Muscle layer of colon (tissue), 2 donors: ENCODE results near the gene COPG2.
"Not testable (repeated sequence)": the region's sequence is repeated elsewhere in the genome, so short reads cannot be mapped to it uniquely, and the experiment has no call there.

Experiments used
- H3K27ac ChIP-seq: one replicate; pipeline ENCODE4 v1.7.0; 2013; ENCODE audit warnings: low read depth, mild to moderate bottlenecking, low read length, moderate library complexity
- H3K27me3 ChIP-seq, 2 donors: one replicate each; pipeline ENCODE4 v1.7.0; 2013; ENCODE audit warnings: low read length in 2 of 2, mild to moderate bottlenecking in 2 of 2; ENCODE audit not compliant: insufficient read depth in 2 of 2, control insufficient read depth in 1 of 2
- H3K36me3 ChIP-seq: one replicate; pipeline ENCODE4 v1.7.0; 2013; ENCODE audit warnings: mild to moderate bottlenecking, low read length; ENCODE audit not compliant: insufficient read depth
- H3K4me1 ChIP-seq: one replicate; pipeline ENCODE4 v1.7.0; 2013; ENCODE audit warnings: mild to moderate bottlenecking, low read length; ENCODE audit not compliant: insufficient read depth
- H3K4me3 ChIP-seq, 2 donors: one replicate each; pipeline ENCODE4 v1.7.0; 2013; ENCODE audit warnings: low read length in 2 of 2, low read depth in 1 of 2, mild to moderate bottlenecking in 1 of 2, moderate library complexity in 1 of 2
- H3K9ac ChIP-seq: one replicate; pipeline ENCODE4 v1.7.0; 2013; ENCODE audit warnings: low read length
- H3K9me3 ChIP-seq: one replicate; pipeline ENCODE4 v1.7.0; 2013; ENCODE audit warnings: mild to moderate bottlenecking, low read length
- donor health status: abdominal sarcoma.
- donor health status: Adenocarcinoma of cecum.

COPG2 gene

GRCh38 chr7:130559184-130559583 is 109.4 kb downstream of the COPG2 start:
- Histone ChIP-seq H3K9me3 (no peaks in the 10 kb centered on the region), H3K4me3 (no peak overlapping the region), H3K27me3 (no peaks in the 10 kb centered on the region), H3K4me1 (no peaks in the 10 kb centered on the region), H3K27ac (no peak overlapping the region), H3K36me3 (no peaks in the 10 kb centered on the region), H3K9ac (no peak overlapping the region)

- no peak overlapping the region for H3K27ac ChIP-seq
- no peak overlapping the region for H3K9ac ChIP-seq
- H3K9me3 ChIP-seq = no peaks in the 10 kb centered on the region
- H3K4me1 ChIP-seq = no peaks in the 10 kb centered on the region
- H3K4me3 ChIP-seq = no peak overlapping the region
- no peaks in the 10 kb centered on the region for H3K27me3 ChIP-seq
- peaks cover 3% of the 10 kb centered on the region for H3K36me3 ChIP-seq
Observed at GRCh38 chr7:130554481-130554880, 114.1 kb downstream of the COPG2 start.

- no peaks in the 10 kb centered on the region for H3K4me1 ChIP-seq
- H3K4me3 ChIP-seq = no peak overlapping the region
- no peaks in the 10 kb centered on the region for H3K9me3 ChIP-seq
- peaks cover 3% of the 10 kb centered on the region for H3K36me3 ChIP-seq
- H3K27me3 ChIP-seq = no peaks in the 10 kb centered on the region
- no peak overlapping the region for H3K27ac ChIP-seq
- H3K9ac ChIP-seq = no peak overlapping the region
Observed at GRCh38 chr7:130553398-130554029, 115.0 kb downstream of the COPG2 start.

- Histone ChIP-seq H3K27ac (no peak overlapping the region), H3K27me3 (no peaks in the 10 kb centered on the region), H3K36me3 (no peaks in the 10 kb centered on the region), H3K4me1 (no peaks in the 10 kb centered on the region), H3K4me3 (no peak overlapping the region), H3K9me3 (no peaks in the 10 kb centered on the region), H3K9ac (no peak overlapping the region)
Observed at GRCh38 chr7:130544356-130544755, 124.2 kb downstream of the COPG2 start.

- no peak overlapping the region for H3K27ac ChIP-seq
- H3K27me3 ChIP-seq = no peaks in the 10 kb centered on the region
- no peaks in the 10 kb centered on the region for H3K4me1 ChIP-seq
- H3K9ac ChIP-seq = no peak overlapping the region
- H3K36me3 ChIP-seq = no peaks in the 10 kb centered on the region
- H3K4me3 ChIP-seq = no peak overlapping the region
- H3K9me3 ChIP-seq = no peaks in the 10 kb centered on the region
Observed at GRCh38 chr7:130543487-130544010, 125.0 kb downstream of the COPG2 start.

GRCh38 chr7:130542297-130542696 is 126.3 kb downstream of the COPG2 start:
- H3K4me3 ChIP-seq, H3K9me3 ChIP-seq, H3K9ac ChIP-seq, H3K27ac ChIP-seq, H3K36me3 ChIP-seq, H3K27me3 ChIP-seq, H3K4me1 ChIP-seq: not testable (repeated sequence)

GRCh38 chr7:130541287-130541686 is 127.3 kb downstream of the COPG2 start:
- not testable (repeated sequence) for H3K4me3 ChIP-seq, H3K9ac ChIP-seq, H3K27ac ChIP-seq, H3K27me3 ChIP-seq, H3K9me3 ChIP-seq, H3K4me1 ChIP-seq, H3K36me3 ChIP-seq

- not testable (repeated sequence) for H3K27me3 ChIP-seq, H3K27ac ChIP-seq, H3K9me3 ChIP-seq, H3K4me3 ChIP-seq, H3K4me1 ChIP-seq, H3K36me3 ChIP-seq, H3K9ac ChIP-seq
Observed at GRCh38 chr7:130537894-130538293, 130.7 kb downstream of the COPG2 start.

GRCh38 chr7:130529417-130529816 is 139.1 kb downstream of the COPG2 start:
- no peak overlapping the region for H3K27ac ChIP-seq
- no peaks in the 10 kb centered on the region for H3K4me1 ChIP-seq
- H3K27me3 ChIP-seq = no peaks in the 10 kb centered on the region
- H3K9me3 ChIP-seq = no peaks in the 10 kb centered on the region
- H3K36me3 ChIP-seq = peaks cover 4% of the 10 kb centered on the region
- no peak overlapping the region for H3K4me3 ChIP-seq
- H3K9ac ChIP-seq = no peak overlapping the region

GRCh38 chr7:130527752-130528355 is 140.7 kb downstream of the COPG2 start:
- not testable (repeated sequence) for H3K36me3 ChIP-seq, H3K9ac ChIP-seq, H3K9me3 ChIP-seq, H3K4me1 ChIP-seq, H3K27me3 ChIP-seq, H3K27ac ChIP-seq, H3K4me3 ChIP-seq

GRCh38 chr7:130524628-130525027 is 143.9 kb downstream of the COPG2 start:
- H3K27ac ChIP-seq = no peak overlapping the region
- no peaks in the 10 kb centered on the region for H3K9me3 ChIP-seq
- no peaks in the 10 kb centered on the region for H3K36me3 ChIP-seq
- no peaks in the 10 kb centered on the region for H3K4me1 ChIP-seq
- H3K9ac ChIP-seq = no peak overlapping the region
- no peaks in the 10 kb centered on the region for H3K27me3 ChIP-seq
- no peak overlapping the region for H3K4me3 ChIP-seq

GRCh38 chr7:130523519-130524125 is 144.9 kb downstream of the COPG2 start:
- H3K36me3 ChIP-seq, H3K9ac ChIP-seq, H3K27ac ChIP-seq, H3K4me1 ChIP-seq, H3K4me3 ChIP-seq, H3K27me3 ChIP-seq, H3K9me3 ChIP-seq: not testable (repeated sequence)
